Neural cell (in vitro differentiated cells): ENCODE data around the gene GRID2IP. TPM values are rescaled to one million over a fixed set of nuclear protein-coding genes. Genes with fewer than 3 reads are reported as not detected.

Source experiments
- H2AFZ ChIP-seq: fragments of 200-600, 300-800 bp; sonication (generic), shearing (Covaris generic); 2 replicates; pipeline ENCODE4 v1.6.0; 2014; ENCODE audit warnings: low read depth, mild to moderate bottlenecking, antibody characterized with exemption, low read length, moderate library complexity
- H3F3A ChIP-seq: fragments of 200-600 bp; shearing (Covaris generic); 2 replicates; pipeline ENCODE4 v1.6.1; 2016; ENCODE audit warnings: mild to moderate bottlenecking, moderate library complexity, mixed read lengths, antibody characterized with exemption, low read length; ENCODE audit not compliant: insufficient read depth, poor library complexity, severe bottlenecking
- H3K27ac ChIP-seq: fragments of 200-600, 300-800 bp; sonication (generic), shearing (Covaris generic); 2 replicates; pipeline ENCODE4 v1.5.1; 2014; ENCODE audit warnings: mild to moderate bottlenecking, low read length, moderate library complexity
- H3K27me3 ChIP-seq: fragments of 300-800, 200-600 bp; sonication (generic), shearing (Covaris generic); 2 replicates; pipeline ENCODE4 v1.6.0; 2014; ENCODE audit warnings: mild to moderate bottlenecking, low read depth, low read length, moderate library complexity; ENCODE audit not compliant: insufficient read depth
- H3K36me3 ChIP-seq: fragments of 300-800, 200-600 bp; sonication (generic), shearing (Covaris generic); 2 replicates; pipeline ENCODE4 v1.5.1; 2014; ENCODE audit warnings: mild to moderate bottlenecking, antibody characterized with exemption, low read length, moderate library complexity; ENCODE audit not compliant: insufficient read depth
- H3K4me2 ChIP-seq: fragments of 300-800, 200-600 bp; sonication (generic), shearing (Covaris generic); 2 replicates; pipeline ENCODE4 v1.6.0; 2014; ENCODE audit warnings: mild to moderate bottlenecking, low read length
- H3K4me3 ChIP-seq: fragments of 300-800, 200-600 bp; sonication (generic), shearing (Covaris generic); 2 replicates; pipeline ENCODE4 v1.5.1; 2014; ENCODE audit warnings: mild to moderate bottlenecking, low read length, moderate library complexity
- H3K79me2 ChIP-seq: fragments of 200-600 bp; shearing (Covaris generic); replicated peaks from 2 replicates; pipeline ENCODE4 v1.6.0; 2014; ENCODE audit warnings: mild to moderate bottlenecking, low read length, moderate library complexity; ENCODE audit not compliant: insufficient read depth
- H3K9ac ChIP-seq: fragments of 300-800, 200-600 bp; sonication (generic), shearing (Covaris generic); 2 replicates; pipeline ENCODE4 v1.6.1; 2016; ENCODE audit warnings: mild to moderate bottlenecking, low read length, mixed read lengths
- H3K9me2 ChIP-seq: fragments of 200-600 bp; shearing (Covaris generic); 2 replicates; pipeline ENCODE4 v1.6.1; 2016; ENCODE audit warnings: mild to moderate bottlenecking, low read length, mixed read lengths; ENCODE audit not compliant: insufficient read depth
- H3K9me3 ChIP-seq: fragments of 200-600, 300-800 bp; sonication (generic), shearing (Covaris generic); 2 replicates; pipeline ENCODE4 v1.6.1; 2016; ENCODE audit warnings: mild to moderate bottlenecking, mixed run types, low read length, moderate library complexity, mixed read lengths
- H4K20me1 ChIP-seq: fragments of 200-600 bp; shearing (Covaris generic); 2 replicates; pipeline ENCODE4 v1.6.1; 2016; ENCODE audit warnings: mild to moderate bottlenecking, mixed run types; ENCODE audit not compliant: insufficient read depth
- CTCF ChIP-seq: fragments of 450-650 bp; IDR thresholded peaks from 2 replicates; pipeline ENCODE4 v1.5.1; 2014; ENCODE audit warnings: antibody characterized with exemption, mild to moderate bottlenecking, moderate library complexity; ENCODE audit not compliant: poor library complexity, severe bottlenecking
- EP300 ChIP-seq: fragments of 450-650 bp; conservative IDR thresholded peaks from 2 replicates; pipeline ENCODE4 v1.6.1; 2014; ENCODE audit warnings: antibody characterized with exemption, mild to moderate bottlenecking, moderate library complexity; ENCODE audit not compliant: poor library complexity, severe bottlenecking
- MXI1 ChIP-seq: fragments of 450-650 bp; conservative IDR thresholded peaks from 2 replicates; pipeline ENCODE4 v1.6.1; 2014; ENCODE audit warnings: antibody characterized with exemption, mild to moderate bottlenecking; ENCODE audit not compliant: poor library complexity, severe bottlenecking
- POLR2AphosphoS5 ChIP-seq: IDR thresholded peaks from 2 replicates; pipeline ENCODE4 v1.6.1; 2012
- RAD21 ChIP-seq: fragments of 450-650 bp; conservative IDR thresholded peaks from 2 replicates; pipeline ENCODE4 v1.6.1; 2014; ENCODE audit warnings: antibody characterized with exemption, mild to moderate bottlenecking, moderate library complexity
- REST ChIP-seq: IDR thresholded peaks from 2 replicates; pipeline ENCODE4 v1.6.1; 2012; ENCODE audit warnings: borderline replicate concordance
- SMC3 ChIP-seq: fragments of 450-650 bp; conservative IDR thresholded peaks from 2 replicates; pipeline ENCODE4 v1.6.1; 2014; ENCODE audit warnings: antibody characterized with exemption, mild to moderate bottlenecking, moderate library complexity; ENCODE audit not compliant: poor library complexity
- TAF1 ChIP-seq: IDR thresholded peaks from 2 replicates; pipeline ENCODE4 v1.6.1; 2012; ENCODE audit warnings: low read depth
- polyA plus RNA-seq: library from polyadenylated mRNA; depleted of rRNA; stranded (reverse); fragments of >200 nt; gene quantifications from 2 replicates; pipeline ENCODE4 v1.2.3, GENCODE V29; 2014

The GRID2IP gene
- polyA plus RNA-seq, 1 donor from 2014 or later = 0.32 TPM

- Histone ChIP-seq H3K27me3 (no peaks in the 10 kb centered on the region), H3K79me2 (no peaks in the 10 kb centered on the region), H3K9ac (no peak overlapping the region), H4K20me1 (no peaks in the 10 kb centered on the region), H3K4me2 (no peak overlapping the region), H2AFZ (no peak overlapping the region), H3K4me3 (no peak overlapping the region), H3K27ac (no peak overlapping the region), H3K36me3 (no peaks in the 10 kb centered on the region), H3K9me2 (no peaks in the 10 kb centered on the region), H3F3A (no peaks in the 10 kb centered on the region), H3K9me3 (no peaks in the 10 kb centered on the region)
- TF ChIP-seq EP300 = no peak
- no peak for TF ChIP-seq REST
- no peak for TF ChIP-seq CTCF
- no peak for TF ChIP-seq SMC3
Measured at GRCh38 chr7:6489612-6490011, 61.6 kb downstream of the GRID2IP start.

GRCh38 chr7:6487184-6487545 lies 64.1 kb downstream of the GRID2IP start:
- no peaks in the 10 kb centered on the region for H3K9me2 ChIP-seq
- H3K27ac ChIP-seq = no peak overlapping the region
- no peak overlapping the region for H2AFZ ChIP-seq
- H3K36me3 ChIP-seq = no peaks in the 10 kb centered on the region
- H3K4me2 ChIP-seq = no peak overlapping the region
- H3K9me3 ChIP-seq = no peaks in the 10 kb centered on the region
- H3K9ac ChIP-seq = no peak overlapping the region
- no peaks in the 10 kb centered on the region for H3F3A ChIP-seq
- TF ChIP-seq POLR2AphosphoS5 (no peak), CTCF (no peak), TAF1 (no peak), EP300 (no peak), RAD21 (no peak), MXI1 (no peak)
- no peaks in the 10 kb centered on the region for H3K27me3 ChIP-seq
- H3K4me3 ChIP-seq = no peak overlapping the region
- no peaks in the 10 kb centered on the region for H4K20me1 ChIP-seq
- H3K79me2 ChIP-seq = peaks cover 7% of the 10 kb centered on the region
